ENCODE measurements around the gene MNS1. TPM values are rescaled to one million over a fixed set of nuclear protein-coding genes. Genes with fewer than 3 reads are reported as not detected.

The MNS1 gene
- total and polyA plus RNA-seq, 7 donors: 0.55 to 1.9 (median 1.2) TPM

DNA sequence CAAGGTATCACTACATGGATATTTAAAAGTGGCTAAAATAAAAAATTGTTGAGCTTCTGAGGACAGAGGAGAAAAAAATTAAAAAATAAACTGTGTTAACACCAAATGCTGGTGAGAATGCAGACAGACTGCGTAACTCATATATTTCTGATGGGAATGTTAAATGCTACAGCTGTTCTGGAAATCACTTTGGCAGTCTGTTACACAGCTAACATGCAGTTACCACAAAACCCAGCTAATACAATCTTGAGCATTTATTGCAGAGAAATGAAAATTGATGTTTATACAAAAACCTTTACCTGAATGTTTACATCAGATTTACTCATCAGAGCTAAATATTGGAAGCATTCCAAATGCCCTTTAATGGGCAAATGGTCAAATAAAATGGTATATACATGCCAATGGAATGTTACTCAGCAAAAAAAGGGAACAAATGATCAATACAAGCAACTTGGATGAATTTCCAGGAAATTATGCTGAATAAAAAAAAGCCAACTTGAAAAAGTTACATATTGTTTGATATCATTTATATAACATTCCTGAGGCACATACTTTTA lies 24.6 kb downstream of the MNS1 start:
- no peak for DNase-seq
- Histone ChIP-seq H3K4me3 (no peak overlapping the region), H3K27ac (no peak overlapping the region), H3K36me3 (no peaks in the 10 kb centered on the region), H3K4me1 (no peaks in the 10 kb centered on the region), H3K27me3 (no peaks in the 10 kb centered on the region), H3K9me3 (no peaks in the 10 kb centered on the region)
- WGBS, 2 donors: 93 to 98% methylated on average over 1 of the region's 1 CpG
- intact Hi-C loops (cut with DNase I): no loop called here
- TF ChIP-seq, protein P1, sequence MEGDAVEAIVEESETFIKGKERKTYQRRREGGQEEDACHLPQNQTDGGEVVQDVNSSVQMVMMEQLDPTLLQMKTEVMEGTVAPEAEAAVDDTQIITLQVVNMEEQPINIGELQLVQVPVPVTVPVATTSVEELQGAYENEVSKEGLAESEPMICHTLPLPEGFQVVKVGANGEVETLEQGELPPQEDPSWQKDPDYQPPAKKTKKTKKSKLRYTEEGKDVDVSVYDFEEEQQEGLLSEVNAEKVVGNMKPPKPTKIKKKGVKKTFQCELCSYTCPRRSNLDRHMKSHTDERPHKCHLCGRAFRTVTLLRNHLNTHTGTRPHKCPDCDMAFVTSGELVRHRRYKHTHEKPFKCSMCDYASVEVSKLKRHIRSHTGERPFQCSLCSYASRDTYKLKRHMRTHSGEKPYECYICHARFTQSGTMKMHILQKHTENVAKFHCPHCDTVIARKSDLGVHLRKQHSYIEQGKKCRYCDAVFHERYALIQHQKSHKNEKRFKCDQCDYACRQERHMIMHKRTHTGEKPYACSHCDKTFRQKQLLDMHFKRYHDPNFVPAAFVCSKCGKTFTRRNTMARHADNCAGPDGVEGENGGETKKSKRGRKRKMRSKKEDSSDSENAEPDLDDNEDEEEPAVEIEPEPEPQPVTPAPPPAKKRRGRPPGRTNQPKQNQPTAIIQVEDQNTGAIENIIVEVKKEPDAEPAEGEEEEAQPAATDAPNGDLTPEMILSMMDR (IDR thresholded peaks at IDR 0.05): no peak
- TF ChIP-seq POLR2AphosphoS5 (IDR thresholded peaks at IDR 0.05) (no peak), POLR2A (IDR thresholded peaks at IDR 0.05) (no peak), EP300 (IDR thresholded peaks at IDR 0.05) (no peak)

DNA sequence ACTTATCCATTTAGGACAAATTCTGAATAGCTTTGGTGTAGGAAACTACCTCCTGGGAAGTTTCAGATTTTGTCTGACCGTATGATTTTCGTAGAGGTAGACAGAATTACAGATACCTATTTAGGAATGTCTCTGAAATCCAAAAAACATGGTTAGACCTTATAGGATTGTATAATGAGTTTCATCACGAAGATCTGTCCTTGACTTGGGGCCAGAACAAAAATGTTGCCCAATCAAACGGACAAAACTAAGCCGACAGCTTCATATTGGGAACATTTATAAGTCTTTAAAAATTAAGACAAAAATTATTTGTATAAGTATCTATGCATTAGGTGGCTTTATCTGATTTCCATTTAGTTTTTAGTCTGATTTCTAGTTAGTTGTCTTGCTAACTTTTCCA lies 32.6 kb downstream of the MNS1 start:
- Histone ChIP-seq H3K9me3 (no peaks in the 10 kb centered on the region), H3K4me3 (no peak overlapping the region), H3K4me1 (no peaks in the 10 kb centered on the region), H3K27ac (no peak overlapping the region), H3K36me3 (no peaks in the 10 kb centered on the region), H3K27me3 (no peaks in the 10 kb centered on the region)
- no peak for DNase-seq
- intact Hi-C loops (cut with DNase I): no loop called here
- 94 to 95% methylated on average over 5 of the region's 5 CpGs for WGBS, 2 donors
- TF ChIP-seq, protein P1 (IDR thresholded peaks at IDR 0.05): no peak
- TF ChIP-seq EP300 (IDR thresholded peaks at IDR 0.05): no peak
- no peak for TF ChIP-seq POLR2AphosphoS5 (IDR thresholded peaks at IDR 0.05)
- TF ChIP-seq POLR2A (IDR thresholded peaks at IDR 0.05): no peak

- Histone ChIP-seq H3K27ac (no peak overlapping the region), H3K9me3 (peaks cover 0 to 3% (median 0%) of the 10 kb centered on the region in 4 donors), H3K4me3 (no peak overlapping the region), H3K4me1 (no peaks in the 10 kb centered on the region), H3K36me3 (peaks cover 0 to 6% (median 0%) of the 10 kb centered on the region in 4 donors), H3K27me3 (no peaks in the 10 kb centered on the region)
- WGBS, 2 donors: 35 to 41% methylated on average over 2 of the region's 2 CpGs
- intact Hi-C loops (cut with DNase I): no loop called here
- TF ChIP-seq, protein P1 (IDR thresholded peaks at IDR 0.05): peak in 2 of 4 experiments; percentile 18 to 22
- TF ChIP-seq EP300 (IDR thresholded peaks at IDR 0.05): no peak
- no peak for DNase-seq
Observed at GRCh38 chr15:56428821-56429458, 36.0 kb downstream of the MNS1 start.

- Histone ChIP-seq H3K27ac (no peak overlapping the region), H3K36me3 (peaks cover 0 to 6% (median 0%) of the 10 kb centered on the region in 4 donors), H3K4me3 (no peak overlapping the region), H3K9me3 (peaks cover 0 to 3% (median 0%) of the 10 kb centered on the region in 4 donors), H3K27me3 (no peaks in the 10 kb centered on the region), H3K4me1 (no peaks in the 10 kb centered on the region)
- DNase-seq: no peak
- intact Hi-C loops (cut with DNase I): loop anchor here (2.0 kb wide), 1 partner anchor 181 kb away; no protein-coding TSS in a partner anchor
- WGBS, 2 donors: 99 to 100% methylated on average over 1 of the region's 1 CpG
- no peak for TF ChIP-seq POLR2AphosphoS5 (IDR thresholded peaks at IDR 0.05)
- no peak for TF ChIP-seq EP300 (IDR thresholded peaks at IDR 0.05)
- TF ChIP-seq, protein P1 (IDR thresholded peaks at IDR 0.05): no peak
- no peak for TF ChIP-seq POLR2A (IDR thresholded peaks at IDR 0.05)
Observed at GRCh38 chr15:56425976-56426375, 39.0 kb downstream of the MNS1 start.

All from sigmoid colon (tissue), 7 donors.